ENCODE data around the gene DPP4. TPM values are rescaled to one million over a fixed set of nuclear protein-coding genes. Genes with fewer than 3 reads are reported as not detected.

The DPP4 gene
- total and polyA plus RNA-seq, 2 experiments from 2014 or later: 1.5 to 2.8 TPM

DNA sequence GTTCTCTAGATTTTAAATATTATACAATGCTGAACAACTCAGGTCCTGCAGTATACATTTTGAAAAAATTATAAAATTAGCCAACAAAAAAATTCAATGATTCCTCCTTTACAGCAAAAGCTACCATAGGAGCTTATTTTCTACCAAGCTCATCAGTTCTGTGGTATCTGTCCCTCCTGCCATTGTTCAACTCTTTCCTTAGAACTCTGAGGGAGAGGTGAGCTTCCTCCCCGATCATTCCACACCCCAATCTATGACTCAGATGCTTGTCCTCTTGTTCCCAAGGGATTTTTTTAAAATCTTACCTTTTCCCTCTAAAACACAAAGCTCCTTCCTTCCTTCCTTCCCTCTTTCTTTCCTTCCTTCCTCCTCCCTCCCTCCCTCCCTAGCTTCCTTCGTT is 13.5 kb downstream of the DPP4 start:
- no peak overlapping the region for H3K4me3 ChIP-seq
- H3K27me3 Mint-ChIP-seq (ENCODE audit: insufficient read depth, low read depth, poor library complexity): peaks cover 4% of the 10 kb centered on the region
- H3K79me2 ChIP-seq (replicated peaks; ENCODE audit: insufficient read depth): no peaks in the 10 kb centered on the region
- no peak overlapping the region for H3K4me2 ChIP-seq
- no peaks in the 10 kb centered on the region for H3F3A ChIP-seq (replicated peaks; ENCODE audit: low read depth)
- no peak for DNase-seq (ENCODE audit: low spot score)
- TF ChIP-seq ZNF114 (CRISPR knock-in tag; IDR thresholded peaks at IDR 0.05) (no peak), STAT1 (IDR thresholded peaks at IDR 0.05; ENCODE audit: unreplicated experiment) (no peak), POLR2AphosphoS5 (IDR thresholded peaks at IDR 0.05; ENCODE audit: low read depth) (no peak), REST (IDR thresholded peaks at IDR 0.05; ENCODE audit: unreplicated experiment) (no peak), EZH2phosphoT487 (IDR thresholded peaks at IDR 0.05; ENCODE audit: unreplicated experiment) (no peak), NANOG (IDR thresholded peaks at IDR 0.05; ENCODE audit: borderline replicate concordance) (no peak), ZNF462 (CRISPR knock-in tag; IDR thresholded peaks at IDR 0.05) (no peak), ZNF331 (CRISPR knock-in tag; IDR thresholded peaks at IDR 0.05; ENCODE audit: low read depth) (no peak), JUNB (IDR thresholded peaks at IDR 0.05; ENCODE audit: unreplicated experiment) (no peak), ETS1 (IDR thresholded peaks at IDR 0.05) (no peak), EZH2 (IDR thresholded peaks at IDR 0.05; ENCODE audit: low read depth, unreplicated experiment) (no peak), CREB1 (CRISPR knock-in tag; IDR thresholded peaks at IDR 0.05; ENCODE audit: low read depth) (no peak), CTCF (conservative IDR thresholded peaks at IDR 0.05; ENCODE audit: low read depth in 2 of 2) (no peak)
- H3K9me3 Mint-ChIP-seq: peaks cover 6% of the 10 kb centered on the region; the same call in 2 of the 3 replicates
- H3K36me3 Mint-ChIP-seq (ENCODE audit: low read depth): peaks cover 11% of the 10 kb centered on the region; the same call in 2 of the 3 replicates
- H3K27ac Mint-ChIP-seq: no peak overlapping the region
- no peaks in the 10 kb centered on the region for H3K36me3 ChIP-seq (ENCODE audit: insufficient read depth)
- no peaks in the 10 kb centered on the region for H4K20me1 ChIP-seq (replicated peaks; ENCODE audit: insufficient read depth)
- H2AFZ ChIP-seq: no peak overlapping the region
- H3K4me1 ChIP-seq (ENCODE audit: insufficient read depth): no peaks in the 10 kb centered on the region
- H3K4me3 Mint-ChIP-seq: no peak overlapping the region
- ATAC-seq: no peak
- H3K27me3 ChIP-seq (ENCODE audit: insufficient read depth): no peaks in the 10 kb centered on the region
- H3K9me2 ChIP-seq (ENCODE audit: insufficient read depth): no peaks in the 10 kb centered on the region; the same call in 1 of the 2 replicates
- peaks cover 9% of the 10 kb centered on the region for H3K4me1 Mint-ChIP-seq
- no peak overlapping the region for H3K27ac ChIP-seq (ENCODE audit: low read depth)

All from GM23338 (cell line).